A673 (cell line): Measurements from ENCODE around the gene CLN6.

Experiments used
- EZH2 ChIP-seq: fragments of 200-600 bp; sonication (generic); IDR thresholded peaks from 2 replicates; pipeline ENCODE4 v1.6.1; 2017; ENCODE audit warnings: borderline replicate concordance, low read depth, mild to moderate bottlenecking, mixed read lengths, antibody characterized with exemption, low read length; ENCODE audit not compliant: poor library complexity, severe bottlenecking
- TF ChIP-seq, protein P1 (sequence below): fragments of 300-800, 200-600 bp; sonication (generic); conservative IDR thresholded peaks from 2 replicates; pipeline ENCODE4 v1.5.1; 2017; ENCODE audit warnings: low read depth, mild to moderate bottlenecking, antibody characterized with exemption, low read length, moderate library complexity, mixed read lengths

DNA sequence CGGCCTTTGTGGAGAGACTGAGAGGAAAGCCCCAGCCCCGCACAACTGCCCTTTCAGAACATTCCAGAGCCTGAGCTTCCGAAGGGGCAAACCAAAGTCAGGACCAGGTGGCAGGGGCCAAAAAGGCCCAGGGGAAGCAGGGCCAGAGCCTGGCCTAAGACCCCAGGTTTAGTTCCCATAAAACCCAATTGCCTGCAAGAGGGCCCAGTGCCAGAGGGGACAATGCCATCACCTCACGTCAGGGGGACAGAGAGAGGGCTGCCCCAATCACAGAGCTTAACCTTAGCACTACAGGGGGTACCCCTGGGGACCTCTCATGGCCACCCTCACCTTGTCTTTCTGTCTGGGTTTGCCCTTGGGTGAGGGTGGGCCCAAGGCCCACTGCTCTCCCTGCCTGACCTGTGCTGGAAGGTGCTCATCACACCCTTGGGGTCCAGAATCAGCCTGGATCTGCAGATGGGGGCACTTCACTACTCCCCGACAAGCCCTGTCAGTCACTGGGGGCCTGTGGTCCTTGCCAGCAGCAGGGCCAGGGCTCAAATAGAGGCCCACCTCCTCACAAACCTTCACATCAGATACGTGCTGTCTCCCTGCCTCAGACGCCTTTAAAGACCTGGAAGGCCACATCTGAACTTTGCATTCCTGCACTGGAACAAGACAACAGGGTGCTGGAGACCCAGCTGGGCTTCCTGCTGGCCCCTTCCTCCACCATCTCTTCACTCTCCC, 28.2 kb downstream of the CLN6 start:
- TF ChIP-seq, protein P1, sequence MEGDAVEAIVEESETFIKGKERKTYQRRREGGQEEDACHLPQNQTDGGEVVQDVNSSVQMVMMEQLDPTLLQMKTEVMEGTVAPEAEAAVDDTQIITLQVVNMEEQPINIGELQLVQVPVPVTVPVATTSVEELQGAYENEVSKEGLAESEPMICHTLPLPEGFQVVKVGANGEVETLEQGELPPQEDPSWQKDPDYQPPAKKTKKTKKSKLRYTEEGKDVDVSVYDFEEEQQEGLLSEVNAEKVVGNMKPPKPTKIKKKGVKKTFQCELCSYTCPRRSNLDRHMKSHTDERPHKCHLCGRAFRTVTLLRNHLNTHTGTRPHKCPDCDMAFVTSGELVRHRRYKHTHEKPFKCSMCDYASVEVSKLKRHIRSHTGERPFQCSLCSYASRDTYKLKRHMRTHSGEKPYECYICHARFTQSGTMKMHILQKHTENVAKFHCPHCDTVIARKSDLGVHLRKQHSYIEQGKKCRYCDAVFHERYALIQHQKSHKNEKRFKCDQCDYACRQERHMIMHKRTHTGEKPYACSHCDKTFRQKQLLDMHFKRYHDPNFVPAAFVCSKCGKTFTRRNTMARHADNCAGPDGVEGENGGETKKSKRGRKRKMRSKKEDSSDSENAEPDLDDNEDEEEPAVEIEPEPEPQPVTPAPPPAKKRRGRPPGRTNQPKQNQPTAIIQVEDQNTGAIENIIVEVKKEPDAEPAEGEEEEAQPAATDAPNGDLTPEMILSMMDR, result no peak
- TF ChIP-seq EZH2, result no peak
